SK-N-MC (cell line): Measurements from ENCODE around the gene GTF2I.

ENCODE experiments used
- EZH2 ChIP-seq: fragments of 200-600 bp; sonication (generic); IDR thresholded peaks from one replicate; pipeline ENCODE4 v1.6.1; 2017; ENCODE audit warnings: antibody characterized with exemption
- FOXP2 ChIP-seq: optimal IDR thresholded peaks from 2 replicates; pipeline ENCODE3; 2011; ENCODE audit warnings: mild to moderate bottlenecking, moderate library complexity; ENCODE audit not compliant: insufficient read depth; ENCODE audit errors: extremely low read length, control extremely low read depth
- POLR2AphosphoS5 ChIP-seq: IDR thresholded peaks from 2 replicates; pipeline ENCODE4 v1.6.1; 2012; ENCODE audit warnings: mild to moderate bottlenecking, low read depth, low read length, borderline replicate concordance

DNA sequence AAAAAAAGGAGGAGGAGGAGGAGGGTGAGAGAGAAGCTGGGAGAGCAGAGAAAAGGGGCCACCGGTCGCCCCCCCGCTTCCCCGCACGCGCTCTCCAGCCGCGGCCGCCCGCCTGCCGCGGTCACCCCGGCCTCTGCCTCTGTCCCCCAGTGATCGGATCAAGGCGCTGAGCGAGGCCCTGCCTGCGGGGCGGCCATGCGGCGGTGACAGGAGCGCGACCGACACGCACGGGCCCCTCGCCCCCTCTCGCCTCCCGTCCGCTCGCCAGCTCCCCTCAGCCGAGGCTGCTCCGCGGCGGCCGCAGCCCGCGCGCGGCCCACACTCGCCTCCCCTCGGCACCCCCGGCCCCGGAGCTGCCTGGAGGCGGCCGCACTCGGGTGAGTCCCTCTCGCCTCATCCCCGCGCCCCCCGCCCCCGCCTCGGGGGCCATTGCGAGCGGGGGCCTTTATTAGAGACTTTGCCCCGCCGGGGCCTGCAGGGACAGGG, at the start of gene GTF2I:
- no peak for TF ChIP-seq EZH2
- no peak; the same call in 1 of the 2 replicates for TF ChIP-seq POLR2AphosphoS5
- no peak for TF ChIP-seq FOXP2
